Measurements from ENCODE around the gene KRT25. TPM values are rescaled to one million over a fixed set of nuclear protein-coding genes. Genes with fewer than 3 reads are reported as not detected.

KRT25 gene
- total RNA-seq, 4 donors from 2014 or later = 0.59 to 111 TPM; not detected in 2

DNA sequence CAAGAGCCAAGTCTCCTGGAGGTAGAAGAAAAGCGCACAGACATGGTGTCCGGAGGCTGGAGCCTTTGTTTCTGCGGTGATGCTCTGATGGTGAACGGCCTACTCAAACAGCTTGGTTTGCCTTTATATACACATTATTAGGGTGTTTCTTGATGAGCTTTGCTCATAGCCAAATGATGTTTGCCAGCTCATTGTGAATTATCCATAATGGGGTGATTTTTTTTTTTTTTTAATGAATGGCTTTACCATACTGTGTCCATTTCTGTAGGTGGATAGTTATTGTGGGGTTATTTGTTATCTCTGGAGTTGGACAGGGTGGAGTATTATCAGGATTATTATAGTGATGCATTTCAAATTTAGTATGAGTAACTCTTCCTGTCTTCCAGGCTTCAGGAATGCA is 27.3 kb upstream of the KRT25 start, which contains the start of gene KRT27:
Gene KRT27 (minus strand): TSS at position 101 of the 400 bp plus-strand sequence. CDS start 57 bp downstream, at position 44.
- no peak within 1 kb of the TSS for H3K4me3 ChIP-seq (ENCODE audit: low read depth, poor library complexity, severe bottlenecking)
- no peak for DNase-seq (ENCODE audit: low spot score in 2 of 2)
- WGBS, 2 donors = 95 to 100% methylated on average over 4 of the region's 4 CpGs
- intact Hi-C loops (cut with DNase I; ENCODE audit: low total_unique reads) = loop anchor here (10.0 kb wide), 1 partner anchor 168 kb away; no protein-coding TSS in a partner anchor
- TF ChIP-seq, protein P1, sequence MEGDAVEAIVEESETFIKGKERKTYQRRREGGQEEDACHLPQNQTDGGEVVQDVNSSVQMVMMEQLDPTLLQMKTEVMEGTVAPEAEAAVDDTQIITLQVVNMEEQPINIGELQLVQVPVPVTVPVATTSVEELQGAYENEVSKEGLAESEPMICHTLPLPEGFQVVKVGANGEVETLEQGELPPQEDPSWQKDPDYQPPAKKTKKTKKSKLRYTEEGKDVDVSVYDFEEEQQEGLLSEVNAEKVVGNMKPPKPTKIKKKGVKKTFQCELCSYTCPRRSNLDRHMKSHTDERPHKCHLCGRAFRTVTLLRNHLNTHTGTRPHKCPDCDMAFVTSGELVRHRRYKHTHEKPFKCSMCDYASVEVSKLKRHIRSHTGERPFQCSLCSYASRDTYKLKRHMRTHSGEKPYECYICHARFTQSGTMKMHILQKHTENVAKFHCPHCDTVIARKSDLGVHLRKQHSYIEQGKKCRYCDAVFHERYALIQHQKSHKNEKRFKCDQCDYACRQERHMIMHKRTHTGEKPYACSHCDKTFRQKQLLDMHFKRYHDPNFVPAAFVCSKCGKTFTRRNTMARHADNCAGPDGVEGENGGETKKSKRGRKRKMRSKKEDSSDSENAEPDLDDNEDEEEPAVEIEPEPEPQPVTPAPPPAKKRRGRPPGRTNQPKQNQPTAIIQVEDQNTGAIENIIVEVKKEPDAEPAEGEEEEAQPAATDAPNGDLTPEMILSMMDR (IDR thresholded peaks at IDR 0.05) = no peak
- no peak for TF ChIP-seq POLR2A (IDR thresholded peaks at IDR 0.05)

DNA sequence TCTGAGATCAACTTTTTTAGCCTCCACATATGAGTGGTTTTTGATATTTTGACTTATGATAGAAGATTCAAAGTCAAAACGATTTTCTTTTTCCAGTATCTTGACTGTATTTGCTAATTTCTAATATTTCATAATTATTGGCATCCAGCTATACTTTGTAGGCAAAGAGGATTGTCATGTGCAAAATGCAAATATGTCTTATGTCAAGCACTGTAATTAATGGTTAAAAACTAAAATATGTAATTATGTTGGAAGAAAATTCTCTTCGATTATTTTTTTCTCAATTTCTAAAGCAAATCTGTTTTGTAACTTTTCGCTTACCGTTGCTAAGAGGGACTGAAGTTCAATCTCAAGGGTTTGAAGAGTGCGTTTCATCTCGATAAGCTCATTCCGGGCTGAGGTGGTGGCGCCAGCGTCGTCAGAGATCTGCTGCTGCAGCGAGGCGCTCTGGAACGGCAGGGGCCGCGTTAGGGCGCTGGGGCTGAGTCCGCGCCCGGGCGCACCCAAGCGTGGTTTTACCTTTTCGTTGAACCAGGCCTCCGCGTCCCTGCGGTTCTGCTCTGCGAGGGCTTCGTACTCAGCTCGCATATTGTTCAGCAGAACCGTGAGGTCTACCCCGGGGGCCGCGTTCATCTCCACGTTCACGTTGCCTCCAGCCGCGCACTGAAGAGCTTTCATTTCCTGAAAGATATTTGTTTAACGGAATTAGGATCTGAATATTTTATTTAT is 24.2 kb upstream of the KRT25 start:
- WGBS, 2 donors = 34 to 36% methylated on average over 37 of the region's 37 CpGs
- intact Hi-C loops (cut with DNase I; ENCODE audit: low total_unique reads) = no loop called here
- H3K4me3 ChIP-seq (ENCODE audit: low read depth, poor library complexity, severe bottlenecking) = no peak overlapping the region
- TF ChIP-seq, protein P1 (IDR thresholded peaks at IDR 0.05) = no peak
- TF ChIP-seq POLR2A (IDR thresholded peaks at IDR 0.05) = no peak
- no peak for DNase-seq (ENCODE audit: low spot score in 2 of 2)

DNA sequence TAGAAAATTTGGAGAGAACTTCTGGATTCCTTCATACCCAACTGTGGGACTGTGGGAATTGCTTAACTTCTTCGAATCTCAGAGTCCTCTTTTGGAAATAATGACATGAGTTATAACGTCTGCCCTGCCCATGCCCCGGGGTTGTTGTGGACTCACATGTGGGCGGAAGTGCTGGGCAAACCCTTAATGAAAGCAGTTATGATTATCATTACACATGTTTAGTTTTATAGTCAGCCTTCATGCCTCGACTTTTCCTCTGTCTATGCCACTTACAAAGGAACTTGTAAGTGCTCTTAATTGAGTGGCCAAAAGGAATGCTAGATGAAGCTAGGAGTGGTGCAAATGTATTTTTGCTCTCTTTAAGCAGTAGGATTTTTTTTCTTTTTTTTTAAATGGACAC is 23.3 kb upstream of the KRT25 start:
- no peak for TF ChIP-seq POLR2A (IDR thresholded peaks at IDR 0.05)
- TF ChIP-seq, protein P1 (IDR thresholded peaks at IDR 0.05) = no peak
- intact Hi-C loops (cut with DNase I; ENCODE audit: low total_unique reads) = no loop called here
- H3K4me3 ChIP-seq (ENCODE audit: low read depth, poor library complexity, severe bottlenecking) = no peak overlapping the region
- WGBS, 2 donors = 26 to 38% methylated on average over 5 of the region's 5 CpGs
- DNase-seq (ENCODE audit: low spot score in 2 of 2) = no peak

DNA sequence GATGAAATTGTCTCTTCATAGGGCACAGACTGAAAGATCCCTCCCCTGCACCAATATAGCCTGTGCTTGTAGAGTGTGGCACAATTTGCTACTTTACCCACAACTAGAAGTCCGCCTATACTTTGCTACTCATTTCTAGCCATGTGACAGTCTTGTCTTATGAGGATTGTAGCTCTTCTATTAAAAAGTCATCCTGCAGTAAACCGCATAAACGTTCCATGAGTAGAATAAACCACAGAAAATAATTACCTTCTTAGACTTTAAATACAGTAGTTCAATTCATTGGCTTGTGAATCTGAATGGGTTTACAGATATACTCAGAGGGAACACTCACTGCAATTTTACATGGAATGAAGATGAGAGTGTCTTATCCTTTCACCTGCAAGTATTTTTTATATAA is 22.8 kb upstream of the KRT25 start:
- no peak for TF ChIP-seq POLR2A (IDR thresholded peaks at IDR 0.05)
- TF ChIP-seq, protein P1 (IDR thresholded peaks at IDR 0.05) = no peak
- 78 to 81% methylated on average over 3 of the region's 3 CpGs for WGBS, 2 donors
- intact Hi-C loops (cut with DNase I; ENCODE audit: low total_unique reads) = no loop called here
- DNase-seq (ENCODE audit: low spot score in 2 of 2) = no peak
- no peak overlapping the region for H3K4me3 ChIP-seq (ENCODE audit: low read depth, poor library complexity, severe bottlenecking)

DNA sequence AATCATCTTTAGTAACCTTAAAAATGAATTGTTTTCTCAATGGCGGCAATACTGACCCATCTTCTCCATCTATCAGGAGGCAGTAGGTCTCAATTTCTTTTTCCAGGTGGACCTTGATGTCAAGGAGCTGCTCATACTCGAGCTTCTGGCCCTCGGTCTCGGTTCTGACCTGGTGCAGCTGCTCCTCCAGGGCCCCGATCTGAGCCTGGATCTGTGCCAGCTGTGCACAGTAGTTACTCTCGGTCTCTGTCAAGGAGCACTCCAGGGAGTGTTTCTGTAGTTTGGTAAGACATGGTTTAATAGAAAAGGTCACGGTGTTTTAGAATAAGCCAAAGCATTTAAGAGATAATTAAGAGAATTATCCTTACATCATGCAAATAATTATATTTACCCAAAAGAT is 22.3 kb upstream of the KRT25 start:
- no peak overlapping the region for H3K4me3 ChIP-seq (ENCODE audit: low read depth, poor library complexity, severe bottlenecking)
- 76% methylated on average over 7 of the region's 7 CpGs for WGBS, 2 donors
- no peak for DNase-seq (ENCODE audit: low spot score in 2 of 2)
- intact Hi-C loops (cut with DNase I; ENCODE audit: low total_unique reads) = no loop called here
- TF ChIP-seq POLR2A (IDR thresholded peaks at IDR 0.05) = no peak
- TF ChIP-seq, protein P1 (IDR thresholded peaks at IDR 0.05) = no peak

Data from lower leg skin (tissue), 4 donors.